Upper lobe of left lung (tissue), 6 donors: Measurements from ENCODE around the gene DUSP9. TPM values are rescaled to one million over a fixed set of nuclear protein-coding genes. Genes with fewer than 3 reads are reported as not detected.
A peak's percentile ranks its signal among the peaks of the same experiment; 100 is the strongest.

Source experiments
- ATAC-seq, 2 donors: fragments of 200-7000 bp; cut with Tn5 transposase; one replicate each; pipeline ENCODE4 v1.9.1; 2022; ENCODE audit warnings: mild to moderate bottlenecking in 2 of 2, moderate library complexity in 2 of 2; ENCODE audit not compliant: low FRiP score in 2 of 2
- DNase-seq, 2 donors: peaks; one replicate each; pipeline ENCODE4 v3.0.0-alpha.2; 2019 to 2020
- H3K27ac ChIP-seq, 4 donors: fragments of 200-600 bp; sonication (generic); one replicate each; pipeline ENCODE4 v1.5.1; 2016 to 2019
- H3K27me3 ChIP-seq, 4 donors: fragments of 200-600 bp; sonication (generic); one replicate each; pipeline ENCODE4 v1.5.1; 2017 to 2019
- H3K36me3 ChIP-seq, 4 donors: fragments of 200-600 bp; sonication (generic); one replicate each; pipeline ENCODE4 v1.5.1; 2016 to 2019
- H3K4me1 ChIP-seq, 4 donors: fragments of 200-600 bp; sonication (generic); one replicate each; pipeline ENCODE4 v1.5.1; 2018 to 2019
- H3K4me3 ChIP-seq, 4 donors: fragments of 200-600 bp; sonication (generic); one replicate each; pipeline ENCODE4 v1.5.1; 2017 to 2019; ENCODE audit warnings: mild to moderate bottlenecking in 2 of 4, moderate library complexity in 1 of 4
- H3K9me3 ChIP-seq, 4 donors: fragments of 200-600 bp; sonication (generic); one replicate each; pipeline ENCODE4 v1.5.1; 2018 to 2019
- CTCF ChIP-seq, 6 experiments: fragments of 450-650 bp in 4 of 6; fragments of 200-600 bp in 2 of 6; sonication (generic) in 2 of 6; IDR thresholded peaks; one replicate each; pipeline ENCODE4 v1.5.1; 2016 to 2019; ENCODE audit warnings: antibody characterized with exemption in 6 of 6
- EP300 ChIP-seq, 4 donors: sonication (generic); formaldehyde crosslinking; IDR thresholded peaks; one replicate each; pipeline ENCODE4 v1.5.1; 2017; ENCODE audit warnings: antibody characterized with exemption in 4 of 4, control low read depth in 2 of 4
- POLR2A ChIP-seq, 4 donors: fragments of 450-650 bp; IDR thresholded peaks; one replicate each; pipeline ENCODE4 v1.5.1; 2016 to 2017; ENCODE audit warnings: antibody characterized with exemption in 4 of 4, mild to moderate bottlenecking in 2 of 4
- POLR2AphosphoS5 ChIP-seq, 2 donors: sonication (generic); formaldehyde crosslinking; IDR thresholded peaks; one replicate each; pipeline ENCODE4 v1.5.1; 2017; ENCODE audit warnings: antibody characterized with exemption in 2 of 2
- WGBS, 2 donors: methylation state at CpG; one replicate each; pipeline ENCODE4 v1.1.5; 2017 to 2018; 5-methylcytosine and 5-hydroxymethylcytosine counted together
- total RNA-seq, 6 donors: library from RNA; depleted of rRNA in 4 of 6; stranded (reverse); fragments of >200 nt in 4 of 6; gene quantifications; one replicate each; pipeline versions ENCODE4 v1.1.0 to v1.2.1, GENCODE V29; 2016 to 2021
- donor health status: DM: no; HTN: no; CAD: no; lungs with moderate emphysema.
- donor health status: DM: no; HTN: yes; CAD: no; lungs with severe emphysema.

The DUSP9 gene
- under 1 TPM in 3 of 6 donors, not detected in 3; 0.14 to 0.44 (median 0.27) TPM for total RNA-seq

- Histone ChIP-seq H3K27ac (no peak within 1 kb of the TSS), H3K4me1 (peaks cover 6 to 42% (median 21%) of the 10 kb centered on the region in 4 donors), H3K27me3 (peaks cover 0 to 78% (median 9%) of the 10 kb centered on the region in 4 donors), H3K4me3 (peak within 1 kb of the TSS in 3 of 4 donors; percentile 17 to 31 (median 28)), H3K9me3 (peaks cover 0 to 6% (median 0%) of the 10 kb centered on the region in 4 donors), H3K36me3 (no peaks in the 10 kb centered on the region)
- ATAC-seq (peak in 1 of 2 donors; percentile 52), DNase-seq (peak; percentile 27 to 86)
- no peak for TF ChIP-seq CTCF (IDR thresholded peaks at IDR 0.05)
- no peak for TF ChIP-seq POLR2AphosphoS5 (IDR thresholded peaks at IDR 0.05)
- TF ChIP-seq EP300 (IDR thresholded peaks at IDR 0.05), result no peak
- no peak for TF ChIP-seq POLR2A (IDR thresholded peaks at IDR 0.05)
- 43% methylated on average over 24 of the region's 53 CpGs; no CpG with 5 or more reads in 1 of the 2 donors for WGBS, 2 donors
Measured at GRCh38 chrX:153646620-153647373, at the start of gene DUSP9. TSS of gene DUSP9 (plus strand) at chrX:153647203. CDS start at chrX:153647954, 751 bp downstream.

GRCh38 chrX:153598541-153599191 lies 48.3 kb upstream of the DUSP9 start, which contains the start of gene CCNQ:
TSS of gene CCNQ (minus strand) at chrX:153599139. CDS start at chrX:153599073, 66 bp downstream.
- H3K27me3 ChIP-seq, result no peaks in the 10 kb centered on the region
- H3K9me3 ChIP-seq, result peaks cover 0 to 8% (median 0%) of the 10 kb centered on the region in 4 donors

GRCh38 chrX:153599192-153600031 lies 47.6 kb upstream of the DUSP9 start:
- Histone ChIP-seq H3K36me3 (peaks cover 0 to 10% (median 2%) of the 10 kb centered on the region in 4 donors), H3K4me1 (peaks cover 6 to 22% (median 9%) of the 10 kb centered on the region in 4 donors), H3K27me3 (no peaks in the 10 kb centered on the region), H3K27ac (peak overlapping the region; percentile 30 to 83 (median 78)), H3K4me3 (peak overlapping the region; percentile 33 to 91 (median 66)), H3K9me3 (peaks cover 0 to 8% (median 0%) of the 10 kb centered on the region in 4 donors)
- peak; percentile 89 to 98 for ATAC-seq
- peak in 1 of 6 experiments; percentile 16 for TF ChIP-seq CTCF (IDR thresholded peaks at IDR 0.05)
- TF ChIP-seq EP300 (IDR thresholded peaks at IDR 0.05), result no peak
- TF ChIP-seq POLR2AphosphoS5 (IDR thresholded peaks at IDR 0.05), result no peak
- peak in 1 of 4 donors; percentile 49 for TF ChIP-seq POLR2A (IDR thresholded peaks at IDR 0.05)
- DNase-seq, result peak; percentile 89 to 98
- 0 to 32% methylated on average over 10 to 31 of the region's 79 CpGs for WGBS, 2 donors

More at GRCh38 chrX:153598541-153599191, 48.3 kb upstream of the DUSP9 start, which contains the start of gene CCNQ:
- peak in 1 of 6 experiments; percentile 4 for TF ChIP-seq CTCF (IDR thresholded peaks at IDR 0.05)
- TF ChIP-seq POLR2A (IDR thresholded peaks at IDR 0.05), result peak in 2 of 4 donors; percentile 52 to 72
- no peak for TF ChIP-seq POLR2AphosphoS5 (IDR thresholded peaks at IDR 0.05)
- no peak for TF ChIP-seq EP300 (IDR thresholded peaks at IDR 0.05)
- H3K4me3 ChIP-seq, result peak within 1 kb of the TSS; percentile 58 to 91 (median 66)
- 68% methylated on average over 15 of the region's 79 CpGs; no CpG with 5 or more reads in 1 of the 2 donors for WGBS, 2 donors
- peak within 1 kb of the TSS; percentile 67 to 83 (median 78) for H3K27ac ChIP-seq
- H3K4me1 ChIP-seq, result peaks cover 6 to 22% (median 9%) of the 10 kb centered on the region in 4 donors
- H3K36me3 ChIP-seq, result peaks cover 0 to 16% (median 6%) of the 10 kb centered on the region in 4 donors
- ATAC-seq (peak in 1 of 2 donors; percentile 60), DNase-seq (peak in 1 of 2 donors; percentile 87)

- ATAC-seq, result peak in 1 of 2 donors; percentile 37
- H3K4me1 ChIP-seq, result peaks cover 6 to 22% (median 9%) of the 10 kb centered on the region in 4 donors
- TF ChIP-seq POLR2A (IDR thresholded peaks at IDR 0.05) (no peak), POLR2AphosphoS5 (IDR thresholded peaks at IDR 0.05) (no peak)
- no peak for DNase-seq
- H3K27me3 ChIP-seq, result no peaks in the 10 kb centered on the region
- peak overlapping the region in 3 of 4 donors; percentile 60 to 91 (median 72) for H3K4me3 ChIP-seq
- H3K27ac ChIP-seq, result peak overlapping the region in 1 of 4 donors; percentile 77
- 10 to 27% methylated on average over 2 of the region's 2 CpGs for WGBS, 2 donors
- H3K9me3 ChIP-seq, result peaks cover 0 to 8% (median 0%) of the 10 kb centered on the region in 4 donors
- H3K36me3 ChIP-seq, result peaks cover 0 to 6% (median 0%) of the 10 kb centered on the region in 4 donors
Measured at GRCh38 chrX:153600032-153600373, 47.0 kb upstream of the DUSP9 start.
